ENCODE results near the gene SNCG.
"Not testable (repeated sequence)": the region's sequence is repeated elsewhere in the genome, so short reads cannot be mapped to it uniquely, and the experiment has no call there.

SNCG gene

DNA sequence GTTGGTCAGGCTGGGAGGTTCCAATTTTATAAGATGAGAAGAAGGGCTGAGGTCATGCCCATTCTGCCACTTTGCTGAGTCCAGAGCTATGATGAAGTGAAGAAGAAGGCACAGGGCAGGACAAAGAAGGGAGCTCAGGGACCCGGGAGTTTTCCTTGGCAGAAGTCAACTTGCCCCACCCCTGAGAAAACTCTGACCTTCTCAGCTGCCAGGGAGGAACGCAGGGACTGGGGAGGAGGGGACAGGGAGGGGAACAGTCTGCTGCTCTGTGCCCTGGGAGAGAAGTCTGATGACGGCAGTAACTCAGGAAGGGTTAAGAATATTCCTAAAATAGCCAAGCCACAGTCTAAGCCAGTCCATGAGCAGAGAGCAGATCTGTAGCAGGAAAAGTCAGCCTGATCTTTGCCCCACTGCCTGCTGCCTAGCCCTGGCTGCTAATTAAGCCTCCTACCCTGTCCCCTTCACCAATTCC is 21.6 kb downstream of the SNCG start:
- no peak for DNase-seq

DNA sequence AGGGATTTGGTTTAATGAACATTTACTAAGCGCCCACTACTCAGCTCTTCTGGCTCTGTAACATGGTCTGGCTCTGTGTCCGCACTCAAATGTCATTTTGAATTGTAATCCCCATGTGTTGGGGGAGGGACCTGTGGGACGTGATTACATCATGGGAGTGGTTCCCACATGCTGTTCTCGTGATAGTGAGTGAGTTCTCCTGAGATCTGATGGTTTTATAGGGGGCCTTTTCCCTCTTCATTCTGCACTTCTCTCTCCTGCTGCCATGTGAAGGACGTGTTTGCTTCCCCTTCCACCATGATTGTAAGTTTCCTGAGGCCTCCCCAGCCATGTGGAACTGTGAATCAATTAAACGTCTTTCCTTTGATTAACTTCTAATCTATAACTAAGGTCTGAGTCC is 22.6 kb downstream of the SNCG start:
- DNase-seq = not testable (repeated sequence)

DNA sequence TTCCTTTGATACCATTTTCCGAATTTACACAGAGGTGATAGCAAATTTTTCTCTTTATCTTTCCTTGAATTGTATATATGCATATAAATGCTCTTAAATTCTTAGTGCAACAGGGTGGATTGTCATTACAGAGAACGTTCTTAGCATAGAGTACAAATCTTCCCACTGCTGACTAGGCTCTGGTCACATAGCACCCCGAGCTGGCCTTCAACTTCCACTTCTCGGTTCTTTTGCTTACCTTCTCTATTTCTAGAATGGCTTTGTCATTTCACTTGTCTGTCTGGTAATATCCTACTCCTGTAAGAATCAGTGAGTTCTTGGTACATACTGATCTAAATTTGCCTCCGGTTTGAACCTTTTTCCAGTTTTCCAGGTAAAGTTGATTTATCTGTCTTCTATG is 23.3 kb downstream of the SNCG start:
- no peak for DNase-seq

DNA sequence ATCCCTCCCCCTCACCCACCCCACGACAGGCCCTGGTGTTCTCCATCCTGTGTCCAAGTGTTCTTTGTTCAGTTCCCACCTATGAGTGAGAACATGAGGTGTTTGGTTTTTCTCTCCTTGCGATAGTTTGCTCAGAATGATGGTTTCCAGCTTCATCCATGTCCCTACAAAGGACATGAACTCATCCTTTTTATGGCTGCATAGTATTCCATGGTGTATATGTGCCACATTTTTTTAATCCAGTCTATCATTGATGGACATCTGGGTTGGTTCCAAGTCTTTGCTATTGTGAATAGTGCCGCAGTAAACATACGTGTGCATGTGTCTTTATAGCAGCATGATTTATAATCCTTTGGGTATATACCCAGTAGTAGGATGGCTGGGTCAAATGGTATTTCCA is 26.1 kb downstream of the SNCG start:
- DNase-seq = not testable (repeated sequence)

DNA sequence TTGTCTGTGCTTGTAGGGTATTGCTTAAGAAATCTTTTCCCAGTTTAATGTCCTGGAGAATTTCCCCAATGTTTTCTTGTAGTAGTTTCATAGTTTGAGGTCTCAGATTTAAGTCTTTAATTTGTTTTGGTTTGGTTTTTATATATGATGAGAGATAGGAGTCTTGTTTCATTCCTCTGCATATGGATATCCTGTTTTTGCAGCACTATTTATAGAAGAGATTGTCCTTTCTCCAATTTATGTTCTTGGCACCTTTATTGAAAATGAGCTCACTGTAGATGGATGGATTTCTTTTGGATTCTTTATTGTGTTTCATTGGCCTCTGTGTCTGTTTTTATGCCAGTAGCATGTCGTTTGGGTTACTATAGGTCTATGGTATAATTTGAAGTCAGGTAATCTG is 30.1 kb downstream of the SNCG start:
- no peak for DNase-seq

DNA sequence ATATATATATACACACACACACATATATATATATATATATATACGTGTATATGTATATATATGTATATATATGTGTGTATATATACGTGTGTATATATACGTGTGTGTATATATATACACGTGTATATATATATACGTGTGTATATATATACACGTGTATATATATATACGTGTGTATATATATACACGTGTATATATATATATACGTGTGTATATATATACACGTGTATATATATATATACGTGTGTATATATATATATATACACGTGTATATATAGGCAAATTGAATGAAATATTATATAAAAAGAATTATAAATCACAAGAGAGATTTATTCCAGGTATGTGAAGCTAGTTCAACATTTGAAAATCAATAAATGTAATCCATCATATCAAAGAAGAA is 33.0 kb downstream of the SNCG start:
- not testable (repeated sequence) for DNase-seq

DNA sequence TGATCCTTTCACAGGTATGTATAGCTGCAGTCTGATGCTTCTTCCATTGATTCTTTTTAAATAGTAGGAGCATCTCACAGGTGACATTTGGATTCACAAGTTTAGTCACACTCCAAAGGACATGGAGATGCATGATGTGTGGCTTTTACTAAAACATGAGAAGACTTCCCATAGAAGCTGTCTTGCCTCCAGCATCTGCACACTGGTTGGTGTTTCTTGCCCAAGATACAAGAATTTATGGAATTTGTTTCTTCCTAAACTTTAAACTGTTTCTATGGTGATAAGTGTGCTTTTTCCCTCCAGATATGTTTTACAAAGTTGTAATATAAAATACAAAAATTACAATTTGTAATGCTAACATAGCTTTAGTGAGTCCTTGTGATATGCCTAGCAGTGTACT is 34.1 kb downstream of the SNCG start:
- DNase-seq = no peak

DNA sequence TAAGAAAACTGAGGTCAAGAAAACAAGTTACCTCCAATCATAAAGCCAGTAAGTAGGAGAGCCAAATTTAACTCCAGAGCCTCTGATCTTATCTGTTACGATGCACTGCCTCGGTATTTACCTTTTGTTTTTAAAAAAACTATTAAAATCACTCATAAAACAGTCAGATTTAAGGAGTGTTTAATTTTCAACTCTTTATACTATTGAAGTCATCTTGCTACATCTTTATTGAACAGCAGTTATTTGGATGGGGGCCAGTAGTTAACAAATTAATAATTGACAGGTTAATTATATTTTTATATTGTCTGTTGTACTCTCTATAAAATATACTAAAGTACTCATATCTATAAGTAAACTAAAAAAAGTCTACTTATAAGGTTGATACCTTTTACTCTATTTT is 34.5 kb downstream of the SNCG start:
- no peak for DNase-seq

DNA sequence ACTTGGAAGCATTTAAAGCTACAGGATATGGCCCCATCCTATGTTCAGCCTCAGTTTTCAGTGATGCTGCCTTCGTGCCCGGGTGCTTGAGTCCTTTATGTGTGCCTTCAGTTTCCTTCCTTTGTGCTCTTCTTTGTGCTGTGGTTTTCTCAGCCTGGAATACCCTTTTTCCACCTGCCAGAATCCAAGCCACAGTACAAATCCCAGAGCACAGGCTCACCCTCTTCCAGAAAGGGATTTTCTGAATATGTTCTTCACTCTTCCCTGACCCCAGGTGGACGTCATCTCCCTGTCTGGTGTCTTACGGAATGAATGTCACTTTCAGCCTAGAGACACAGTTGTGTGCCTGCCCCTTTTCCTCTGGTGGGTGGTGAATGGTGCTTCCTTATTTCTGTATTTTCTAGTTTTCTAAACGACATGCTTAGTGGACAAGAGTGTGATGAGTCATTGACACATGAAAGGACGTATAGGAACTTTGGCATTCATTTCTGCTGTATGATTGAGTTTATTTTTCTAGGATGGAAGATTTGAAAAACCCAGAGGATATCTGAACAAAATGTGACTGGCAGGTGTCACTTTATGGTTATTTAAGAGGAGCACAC is 41.5 kb downstream of the SNCG start:
- not testable (repeated sequence) for DNase-seq

DNA sequence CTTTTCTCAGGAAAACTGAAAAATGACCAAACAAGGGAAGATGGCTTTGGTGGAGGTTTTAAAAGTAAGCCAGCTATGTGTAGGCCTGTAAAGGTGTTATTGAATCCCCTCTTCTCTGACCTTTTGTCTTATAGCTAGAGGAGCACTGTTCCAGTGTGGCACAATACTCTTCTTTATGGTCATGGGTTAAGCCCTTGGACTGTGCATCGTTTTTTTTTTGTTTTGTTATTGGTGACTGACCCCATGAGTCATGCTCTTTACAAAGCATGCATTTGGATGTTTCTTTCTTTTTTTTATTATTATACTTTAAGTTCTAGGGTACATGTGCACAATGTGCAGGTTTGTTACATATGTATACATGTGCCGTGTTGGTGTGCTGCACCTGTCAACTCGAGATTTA is 42.1 kb downstream of the SNCG start:
- DNase-seq = no peak

DNA sequence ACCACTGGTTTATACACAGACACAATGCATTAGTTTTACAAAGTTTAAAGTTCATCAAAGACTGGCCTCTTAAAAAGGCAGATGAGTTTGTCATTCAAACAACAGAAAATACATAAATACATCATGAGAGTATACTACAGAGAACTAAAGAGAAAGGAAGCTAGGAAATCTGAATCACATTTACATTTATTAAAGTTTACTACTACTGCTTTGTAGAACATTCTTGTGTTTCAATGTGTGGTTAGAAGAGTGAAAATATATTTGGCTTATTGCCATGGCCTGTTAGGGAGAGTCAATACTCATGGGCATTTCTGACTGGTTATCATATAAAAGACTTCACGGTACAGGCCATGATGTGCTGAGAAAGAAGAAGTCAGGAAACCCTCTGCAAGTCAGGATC is 48.7 kb downstream of the SNCG start:
- DNase-seq = not testable (repeated sequence)

DNA sequence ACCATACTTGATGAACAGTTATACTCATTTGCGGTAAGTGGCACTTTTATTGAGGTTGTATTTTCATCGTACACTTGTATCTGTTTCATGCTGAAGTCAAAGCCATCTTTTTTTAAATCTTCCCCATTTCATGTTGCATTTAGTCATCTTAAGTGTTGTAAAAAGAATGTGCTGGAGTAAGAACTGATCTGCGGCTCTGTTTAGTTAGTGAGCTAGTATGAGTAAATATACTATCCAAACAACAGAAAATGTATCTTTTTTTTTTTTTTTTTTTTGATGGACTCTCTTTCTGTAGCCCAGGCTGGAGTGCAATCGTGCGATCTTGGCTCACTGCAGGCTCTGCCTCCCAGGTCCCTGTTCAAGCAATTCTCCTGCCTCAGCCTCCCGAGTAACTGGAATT is 49.3 kb downstream of the SNCG start:
- DNase-seq = not testable (repeated sequence)

DNA sequence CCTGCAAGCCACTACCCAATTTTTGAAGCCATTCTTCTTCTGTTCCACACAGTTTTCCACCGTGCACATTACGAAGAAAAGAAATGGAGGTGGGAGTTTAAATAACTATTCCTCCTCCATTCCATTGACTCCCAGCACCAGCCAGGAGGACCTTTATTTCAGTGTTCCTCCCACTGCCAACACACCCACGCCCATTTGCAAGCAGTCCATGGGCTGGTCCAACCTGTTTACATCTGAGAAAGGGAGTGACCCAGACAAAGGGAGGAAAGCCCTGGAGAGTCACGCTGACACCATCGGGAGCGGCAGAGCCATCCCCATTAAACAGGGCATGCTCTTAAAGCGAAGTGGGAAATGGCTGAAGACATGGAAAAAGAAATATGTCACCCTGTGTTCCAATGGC is 49.9 kb downstream of the SNCG start:
- DNase-seq = not testable (repeated sequence)

DNA sequence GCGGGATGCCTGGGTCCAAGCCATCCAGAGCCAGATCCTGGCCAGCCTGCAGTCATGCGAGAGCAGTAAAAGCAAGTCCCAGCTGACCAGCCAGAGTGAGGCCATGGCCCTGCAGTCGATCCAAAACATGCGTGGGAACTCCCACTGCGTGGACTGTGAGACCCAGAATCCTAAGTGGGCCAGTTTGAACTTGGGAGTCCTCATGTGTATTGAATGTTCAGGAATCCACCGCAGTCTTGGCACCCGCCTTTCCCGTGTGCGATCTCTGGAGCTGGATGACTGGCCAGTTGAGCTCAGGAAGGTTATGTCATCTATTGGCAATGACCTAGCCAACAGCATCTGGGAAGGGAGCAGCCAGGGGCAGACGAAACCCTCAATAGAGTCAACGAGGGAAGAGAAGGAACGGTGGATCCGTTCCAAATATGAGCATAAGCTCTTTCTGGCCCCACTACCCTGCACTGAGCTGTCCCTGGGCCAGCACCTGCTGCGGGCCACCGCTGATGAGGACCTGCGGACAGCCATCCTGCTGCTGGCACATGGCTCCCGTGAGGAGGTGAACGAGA is 50.8 kb downstream of the SNCG start:
- not testable (repeated sequence) for DNase-seq
